NCI-H82 treated with DMSO at 0.1 percent for 48 hours (cell line): Measurements from ENCODE around the gene NMT2.

Experiments used
- DNase-seq: peaks from one replicate; lab custom pipeline; 2025; ENCODE audit not compliant: unreplicated experiment; lab: John Stamatoyannopoulos, UW

NMT2 gene

GRCh38 chr10:15092855-15093408 lies 75.6 kb downstream of the NMT2 start:
- DNase-seq = no peak

DNA sequence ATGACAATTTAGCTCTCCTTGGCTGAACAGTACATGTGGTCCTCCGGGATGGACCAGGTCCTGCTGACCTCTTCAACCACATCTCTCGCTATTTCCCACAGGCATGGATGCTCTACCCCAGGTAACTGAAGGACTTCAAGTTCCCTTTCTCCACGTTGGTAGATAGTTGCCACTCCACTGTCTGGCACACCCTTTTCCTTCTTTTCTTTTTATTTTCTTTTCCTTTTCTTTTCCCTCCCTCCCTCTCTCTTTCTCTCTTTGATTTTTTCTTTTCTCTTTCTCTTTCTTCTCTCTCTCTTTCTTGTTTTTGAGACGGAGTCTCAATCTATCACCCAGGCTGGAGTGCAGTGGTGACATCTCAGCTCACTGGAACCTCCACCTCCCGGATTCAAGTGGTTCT lies 77.1 kb downstream of the NMT2 start:
- no peak for DNase-seq

- DNase-seq = peak; percentile 54
Measured at GRCh38 chr10:15088428-15089261, 79.8 kb downstream of the NMT2 start, which contains the start of gene ACBD7. TSS of gene ACBD7 (minus strand) at chr10:15088776. CDS start at chr10:15088728, 48 bp downstream.

- no peak for DNase-seq
Measured at GRCh38 chr10:15084502-15084922, 84.0 kb downstream of the NMT2 start.

DNA sequence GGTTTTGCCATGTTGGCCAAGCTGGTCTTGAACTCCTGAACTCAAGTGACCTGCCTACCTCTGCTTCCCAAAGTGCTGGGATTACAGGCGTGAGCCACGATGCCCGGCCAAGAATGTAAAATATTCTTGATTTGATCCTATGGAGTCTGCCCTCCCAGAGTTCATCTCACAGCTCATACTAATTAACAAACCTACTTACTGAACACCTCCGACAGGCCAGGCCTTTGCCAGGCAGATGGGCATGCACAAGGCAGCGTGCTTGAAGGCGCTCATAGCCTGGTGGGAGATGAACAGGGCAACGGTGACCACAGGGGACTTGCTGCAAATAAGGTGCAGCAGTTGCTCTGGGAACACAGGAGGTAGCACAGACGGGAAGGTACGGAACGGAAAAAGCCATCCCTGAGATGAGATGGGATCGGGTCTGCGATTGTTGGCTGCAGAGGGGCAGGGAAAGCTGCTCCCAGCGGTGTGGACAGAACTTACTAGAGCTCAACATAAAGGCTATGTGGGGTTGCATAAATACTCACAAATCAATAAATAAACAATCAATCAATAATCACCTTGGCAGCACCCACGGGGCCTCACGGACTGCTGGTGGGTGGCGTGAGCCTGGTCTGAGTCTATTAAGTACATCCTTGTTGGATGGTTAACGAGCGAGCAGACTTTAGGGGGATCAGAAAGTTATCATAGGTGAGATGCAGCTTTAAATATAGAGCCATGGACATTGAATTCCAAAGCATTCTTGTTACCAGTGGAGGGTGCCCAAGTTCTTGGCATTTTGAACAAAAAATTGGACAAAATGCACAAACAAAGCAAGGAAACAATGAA lies 84.6 kb downstream of the NMT2 start:
- no peak for DNase-seq

DNA sequence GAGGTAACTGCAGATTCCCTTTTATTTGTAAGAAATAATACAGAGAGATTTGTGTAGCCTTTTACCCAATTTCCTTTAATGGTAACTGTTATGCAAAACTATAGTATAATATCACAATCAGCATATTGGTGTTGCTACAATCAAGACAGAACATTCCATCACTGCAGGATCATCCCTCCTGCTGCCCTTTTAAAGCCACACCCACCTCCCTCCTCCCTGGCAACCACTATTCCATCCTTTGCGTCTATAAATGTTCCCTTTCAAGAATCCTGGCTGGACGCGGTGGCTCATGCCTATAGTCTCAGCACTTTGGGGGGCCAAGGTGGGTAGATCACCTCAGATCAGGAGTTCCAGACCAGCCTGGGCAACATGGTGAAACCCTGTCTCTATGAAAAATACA lies 93.1 kb downstream of the NMT2 start:
- DNase-seq = no peak

- no peak for DNase-seq
Measured at GRCh38 chr10:15072358-15072757, 96.1 kb downstream of the NMT2 start.

DNA sequence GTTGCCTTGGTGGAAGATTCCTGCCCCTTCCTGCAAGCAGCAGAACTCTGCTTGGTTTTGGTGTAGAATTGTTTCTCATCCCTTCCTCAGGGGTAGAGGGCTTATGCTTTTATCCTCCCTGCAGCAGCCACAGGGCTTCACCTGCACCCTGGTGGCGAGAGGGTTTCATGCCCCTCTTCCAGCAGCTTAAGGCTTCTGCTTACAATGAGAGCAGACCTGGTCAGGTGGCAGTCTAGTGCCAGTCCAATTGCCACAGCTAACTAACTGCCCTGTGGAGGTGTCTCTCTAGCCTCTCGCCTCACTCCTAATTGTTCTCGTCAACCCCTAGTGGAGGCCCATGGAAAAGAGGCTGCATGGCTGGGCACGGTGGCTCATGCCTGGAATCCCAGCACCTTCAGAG lies 99.3 kb downstream of the NMT2 start:
- DNase-seq = no peak

- no peak for DNase-seq
Measured at GRCh38 chr10:15068802-15069201, 99.7 kb downstream of the NMT2 start.

GRCh38 chr10:15067154-15067553 lies 101.3 kb downstream of the NMT2 start:
- no peak for DNase-seq

- DNase-seq = no peak
Measured at GRCh38 chr10:15060638-15061037, 107.9 kb downstream of the NMT2 start.

GRCh38 chr10:15059914-15060313 lies 108.6 kb downstream of the NMT2 start:
- no peak for DNase-seq

DNA sequence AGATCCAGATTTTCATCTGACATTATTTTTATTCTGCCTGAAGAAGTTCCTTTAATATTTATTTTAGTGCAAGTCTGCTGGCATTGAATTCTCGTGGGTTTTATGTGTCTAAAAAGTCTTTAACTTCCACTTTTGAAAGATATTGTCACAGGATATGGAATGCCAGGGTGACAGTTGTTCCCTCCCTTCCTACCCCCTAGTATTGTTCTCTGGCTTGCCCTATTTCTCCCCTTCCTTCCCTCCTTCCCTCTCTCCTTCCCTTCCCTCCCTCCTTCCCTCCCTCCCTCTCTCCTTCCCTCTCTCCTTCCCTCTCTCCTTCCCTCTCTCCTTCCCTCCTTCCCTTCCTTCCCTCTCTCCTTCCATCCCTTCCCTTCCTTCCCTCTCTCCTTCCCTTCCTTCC lies 109.8 kb downstream of the NMT2 start:
- no peak for DNase-seq
